Activated CD8-positive, alpha-beta T cell treated with anti-CD3 and anti-CD28 coated beads, Interleukin-2, amount 10 ng/mL, durations not matched to agents 7 days and 5 days (primary cell): ENCODE results near the gene TRANK1. TPM values are rescaled to one million over a fixed set of nuclear protein-coding genes. Genes with fewer than 3 reads are reported as not detected.

Source experiments
- ATAC-seq: fragments of 150-1000 bp; cut with Tn5 transposase; one replicate; pipeline ENCODE4 v1.10.0; 2021; ENCODE audit warnings: moderate library complexity
- CTCF ChIA-PET: fragments of 350-600 bp; sonication (Branson Sonifier 250); formaldehyde crosslinking; loops from one replicate; lab custom pipeline; 2021; ENCODE audit warnings: antibody characterized with exemption; lab: Charles Lee
- POLR2A ChIA-PET: fragments of 350-600 bp; sonication (Branson Sonifier 250); formaldehyde crosslinking; loops from one replicate; lab custom pipeline; 2021; ENCODE audit warnings: antibody characterized with exemption; lab: Charles Lee
- DNase-seq: peaks from one replicate; pipeline ENCODE4 v3.0.0-alpha.2; 2020
- H3K27ac Mint-ChIP-seq: one replicate; pipeline ENCODE4 v1.8.0; 2021; ENCODE audit warnings: mild to moderate bottlenecking, mixed read lengths
- H3K27me3 Mint-ChIP-seq: one replicate; pipeline ENCODE4 v1.8.0; 2021; ENCODE audit warnings: low read depth, mixed read lengths
- H3K36me3 Mint-ChIP-seq: one replicate; pipeline ENCODE4 v1.8.0; 2021; ENCODE audit warnings: low read depth, mixed read lengths
- H3K4me1 Mint-ChIP-seq: one replicate; pipeline ENCODE4 v1.8.0; 2021; ENCODE audit warnings: low read depth, mixed read lengths
- H3K4me3 Mint-ChIP-seq: one replicate; pipeline ENCODE4 v1.8.0; 2021; ENCODE audit warnings: mild to moderate bottlenecking, mixed read lengths
- H3K9me3 Mint-ChIP-seq: one replicate; pipeline ENCODE4 v1.8.0; 2022; ENCODE audit warnings: mixed read lengths; ENCODE audit not compliant: insufficient read depth
- total RNA-seq, 2 experiments: library from RNA; stranded (reverse); gene quantifications; one replicate each; pipeline ENCODE4 v1.2.3, GENCODE V29; 2021

Gene TRANK1
- total RNA-seq, 2 experiments from 2014 or later, result 49.3 to 52.3 TPM

GRCh38 chr3:36790765-36791164 is 154.1 kb downstream of the TRANK1 start:
- no peak overlapping the region for H3K4me3 Mint-ChIP-seq
- H3K27me3 Mint-ChIP-seq, result peaks cover 11% of the 10 kb centered on the region
- ChIA-PET POLR2A (no interaction called here), CTCF (interaction anchor here (2.1 kb wide), 1 partner anchor 78 kb away, joined by 5 read pairs; no protein-coding TSS in a partner anchor)
- no peaks in the 10 kb centered on the region for H3K4me1 Mint-ChIP-seq
- ATAC-seq (no peak), DNase-seq (no peak)
- H3K9me3 Mint-ChIP-seq, result no peaks in the 10 kb centered on the region
- no peak overlapping the region for H3K27ac Mint-ChIP-seq
- H3K36me3 Mint-ChIP-seq, result no peaks in the 10 kb centered on the region

- H3K27me3 Mint-ChIP-seq, result peaks cover 19% of the 10 kb centered on the region
- POLR2A ChIA-PET, result no interaction called here
- ATAC-seq (no peak), DNase-seq (no peak)
- H3K4me3 Mint-ChIP-seq, result no peak overlapping the region
- no peaks in the 10 kb centered on the region for H3K36me3 Mint-ChIP-seq
- CTCF ChIA-PET, result no interaction called here
- H3K9me3 Mint-ChIP-seq, result no peaks in the 10 kb centered on the region
- H3K27ac Mint-ChIP-seq, result no peak overlapping the region
- H3K4me1 Mint-ChIP-seq, result no peaks in the 10 kb centered on the region
Observed at GRCh38 chr3:36786921-36787890, 157.6 kb downstream of the TRANK1 start.

GRCh38 chr3:36784138-36784635 is 160.7 kb downstream of the TRANK1 start:
- CTCF ChIA-PET, result interaction anchor here (1.1 kb wide), 1 partner anchor 84 kb away, joined by 3 read pairs; no protein-coding TSS in a partner anchor
- Mint-ChIP-seq H3K4me1 (no peaks in the 10 kb centered on the region), H3K4me3 (no peak overlapping the region), H3K36me3 (no peaks in the 10 kb centered on the region), H3K27me3 (peaks cover 17% of the 10 kb centered on the region), H3K9me3 (no peaks in the 10 kb centered on the region), H3K27ac (no peak overlapping the region)
- POLR2A ChIA-PET, result no interaction called here
- DNase-seq (no peak), ATAC-seq (no peak)

- H3K4me3 Mint-ChIP-seq, result no peak overlapping the region
- no peaks in the 10 kb centered on the region for H3K4me1 Mint-ChIP-seq
- ATAC-seq (no peak), DNase-seq (no peak)
- H3K9me3 Mint-ChIP-seq, result no peaks in the 10 kb centered on the region
- ChIA-PET CTCF (interaction anchor here (1.2 kb wide), 1 partner anchor 34 kb away, joined by 3 read pairs; no protein-coding TSS in a partner anchor), POLR2A (no interaction called here)
- H3K27me3 Mint-ChIP-seq, result peaks cover 24% of the 10 kb centered on the region
- no peaks in the 10 kb centered on the region for H3K36me3 Mint-ChIP-seq
- H3K27ac Mint-ChIP-seq, result no peak overlapping the region
Observed at GRCh38 chr3:36777424-36778218, 167.2 kb downstream of the TRANK1 start.

Other genes starting within 250 kb of the TRANK1 start
- not detected for gene DCLK3, start 180.5 kb downstream of the TRANK1 start, total RNA-seq
- 10 to 100 TPM; 18.4 to 19.3 TPM for gene EPM2AIP1, start 48.1 kb upstream of the TRANK1 start, total RNA-seq
- gene MLH1, start 48.5 kb upstream of the TRANK1 start, total RNA-seq, result 10 to 100 TPM; 60.9 to 65.3 TPM
- 10 to 100 TPM; 31.7 TPM for gene LRRFIP2, start 229.5 kb upstream of the TRANK1 start, total RNA-seq